ENCODE measurements around the gene GFER.

GFER gene

GRCh38 chr16:1975432-1976215 lies 8.4 kb upstream of the GFER start:
- DNase-seq, result no peak

DNA sequence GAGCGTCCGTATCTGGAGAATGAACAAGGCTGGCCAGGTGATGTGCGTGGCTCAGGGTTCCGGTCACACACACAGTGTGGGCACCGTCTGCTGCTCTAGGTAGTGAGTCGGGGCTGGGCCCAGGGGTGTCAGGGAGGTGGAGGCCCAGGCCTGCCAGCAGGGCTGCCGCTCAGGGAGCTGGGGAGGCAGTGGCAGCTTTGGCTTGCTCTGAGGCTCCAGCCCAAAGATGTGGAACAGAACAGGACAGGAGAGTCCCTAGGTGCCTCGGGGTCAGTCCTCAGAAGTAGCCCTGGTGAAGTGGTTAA lies 7.8 kb upstream of the GFER start:
- no peak for DNase-seq

- DNase-seq, result no peak
These were observed 6.8 kb upstream of the GFER start for GRCh38 chr16:1976951-1977874.

DNA sequence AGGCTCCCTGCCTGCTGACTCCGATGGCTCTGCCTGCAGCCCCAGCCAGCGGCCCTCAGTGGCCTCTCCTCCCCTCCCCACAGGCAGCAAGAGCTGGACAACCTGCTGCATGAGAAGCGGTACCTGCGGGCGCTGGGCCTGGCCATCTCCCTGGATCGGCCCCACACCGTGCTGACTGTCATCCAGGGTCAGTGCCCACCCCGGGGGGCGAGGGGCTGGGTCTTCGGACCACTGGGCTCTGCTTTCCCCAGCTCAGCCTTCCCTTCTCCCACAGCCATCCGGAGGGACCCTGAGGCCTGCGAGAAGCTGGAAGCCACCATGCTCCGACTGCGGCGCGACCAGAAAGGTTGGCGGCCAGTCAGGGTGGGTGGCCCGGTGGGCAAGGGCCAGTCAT lies 6.1 kb upstream of the GFER start:
- no peak for DNase-seq

DNA sequence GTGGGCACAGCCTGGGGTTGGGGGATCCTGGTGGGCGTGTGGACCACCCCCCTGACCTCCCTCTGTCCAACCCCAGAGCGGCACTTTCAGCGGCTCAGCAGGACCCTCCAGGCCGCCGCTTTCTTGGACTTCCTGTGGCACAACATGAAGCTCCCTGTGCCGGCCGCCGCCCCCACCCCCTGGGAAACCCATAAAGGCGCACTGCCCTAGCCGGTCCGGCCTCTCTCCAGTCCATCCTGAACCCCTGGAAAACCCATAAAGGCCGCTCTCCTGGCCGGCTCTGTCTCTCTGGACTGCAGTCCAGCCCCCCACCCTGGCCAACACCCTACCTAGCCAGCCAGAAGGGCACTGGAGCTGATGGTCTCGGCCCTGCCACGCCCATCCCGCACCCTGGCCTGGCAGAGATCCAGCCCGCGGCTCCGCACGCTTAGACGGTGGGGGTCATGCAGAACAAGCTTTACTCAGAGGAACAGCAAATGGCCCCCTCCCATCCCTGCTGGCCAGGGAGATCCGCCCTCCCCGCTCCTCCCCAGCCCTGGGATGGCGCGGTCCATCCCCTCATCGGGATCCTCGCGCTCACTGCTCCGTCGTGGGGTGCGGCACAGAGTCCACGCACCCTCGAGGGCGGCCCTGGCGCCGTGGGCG lies 5.4 kb upstream of the GFER start:
- DNase-seq, result no peak

DNA sequence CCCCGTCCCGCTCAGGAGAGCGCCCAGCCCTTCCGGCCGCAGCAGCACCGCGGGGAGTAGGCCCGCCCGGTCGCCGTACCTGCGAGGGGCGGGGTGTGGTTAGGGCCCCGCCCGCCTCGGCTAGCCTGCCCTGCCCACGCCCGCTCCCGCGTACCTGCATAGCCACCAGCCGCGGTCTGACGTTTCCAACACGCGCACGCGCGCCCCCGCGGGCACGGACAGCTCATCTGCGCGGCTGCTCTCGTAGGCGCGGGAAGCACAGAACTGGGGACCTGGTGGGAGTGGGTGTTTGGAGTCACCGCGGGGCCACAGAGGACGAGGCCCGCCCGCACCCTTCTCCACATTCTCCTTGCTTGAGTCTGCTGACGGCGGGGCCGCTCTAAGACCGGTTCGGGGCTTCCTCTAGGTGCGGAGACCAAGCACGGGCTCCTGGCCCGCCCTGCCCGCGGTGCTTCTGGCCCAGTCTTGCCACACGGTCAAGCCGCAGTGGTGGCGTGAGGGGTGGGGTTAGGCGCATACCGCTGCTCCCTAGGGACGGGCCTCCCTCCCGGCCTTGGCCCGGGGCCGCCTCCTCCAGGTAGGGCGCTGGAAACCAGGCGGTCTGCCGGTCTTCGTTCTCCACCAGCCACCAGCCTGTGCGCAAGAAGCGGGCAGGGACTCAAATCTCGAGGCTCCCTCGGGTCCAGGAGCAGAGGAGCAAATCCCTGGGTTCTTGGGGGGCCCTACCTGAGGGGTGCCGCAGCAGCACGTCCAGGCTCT lies 4.5 kb upstream of the GFER start:
- no peak for DNase-seq

- no peak for DNase-seq
These were observed 3.8 kb upstream of the GFER start for GRCh38 chr16:1980030-1980769.

DNA sequence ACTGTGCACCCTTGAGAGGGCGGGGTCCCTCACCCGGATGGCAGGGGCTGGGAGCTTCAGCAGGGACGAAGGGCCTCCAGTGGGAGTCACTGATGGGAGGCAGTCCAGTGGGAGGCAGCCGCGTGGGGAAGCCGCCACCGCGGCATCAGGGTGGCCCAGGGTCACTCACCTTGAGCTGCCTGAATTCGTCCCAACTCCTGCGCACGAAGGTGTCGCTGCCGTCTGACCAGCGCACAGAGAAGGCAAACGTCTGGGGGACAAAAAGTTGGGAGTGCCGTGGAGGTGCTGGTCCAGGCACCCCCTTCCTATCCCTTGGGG lies 3.3 kb upstream of the GFER start:
- no peak for DNase-seq

- no peak for DNase-seq
These were observed 2.6 kb upstream of the GFER start, which contains the start of gene NOXO1 for GRCh38 chr16:1981398-1981836. TSS of gene NOXO1 (minus strand) at chr16:1981469. CDS start at chr16:1981179, 290 bp downstream.

GRCh38 chr16:1982013-1982433 lies 2.0 kb upstream of the GFER start:
- DNase-seq, result no peak

DNA sequence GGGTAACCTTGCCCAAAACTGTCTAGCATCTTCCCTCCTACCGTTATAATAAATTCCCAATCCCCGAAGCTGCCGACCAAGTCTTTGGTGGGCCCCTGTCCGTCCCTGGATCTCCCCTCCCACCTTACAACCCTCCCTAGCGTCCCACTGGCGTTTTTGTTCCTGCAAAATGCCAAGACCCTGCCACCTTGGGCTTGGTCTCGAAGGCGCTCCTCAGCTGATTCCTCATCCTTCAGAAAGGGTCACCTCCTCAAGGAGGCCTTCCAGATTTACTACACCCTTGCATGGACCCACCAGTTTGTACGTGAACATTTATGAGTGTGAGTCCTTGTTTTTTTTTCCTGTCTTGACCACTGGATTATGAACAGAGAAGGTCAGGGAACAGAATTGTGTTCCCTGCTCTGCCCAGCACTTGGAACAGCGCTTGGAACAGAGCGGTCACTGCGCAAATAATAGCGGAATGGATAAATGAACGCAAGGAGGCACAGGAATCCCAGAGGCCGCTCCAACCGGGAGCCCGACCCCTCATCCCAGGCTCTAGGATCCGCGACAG lies 926 bp upstream of the GFER start:
- DNase-seq, result no peak

DNA sequence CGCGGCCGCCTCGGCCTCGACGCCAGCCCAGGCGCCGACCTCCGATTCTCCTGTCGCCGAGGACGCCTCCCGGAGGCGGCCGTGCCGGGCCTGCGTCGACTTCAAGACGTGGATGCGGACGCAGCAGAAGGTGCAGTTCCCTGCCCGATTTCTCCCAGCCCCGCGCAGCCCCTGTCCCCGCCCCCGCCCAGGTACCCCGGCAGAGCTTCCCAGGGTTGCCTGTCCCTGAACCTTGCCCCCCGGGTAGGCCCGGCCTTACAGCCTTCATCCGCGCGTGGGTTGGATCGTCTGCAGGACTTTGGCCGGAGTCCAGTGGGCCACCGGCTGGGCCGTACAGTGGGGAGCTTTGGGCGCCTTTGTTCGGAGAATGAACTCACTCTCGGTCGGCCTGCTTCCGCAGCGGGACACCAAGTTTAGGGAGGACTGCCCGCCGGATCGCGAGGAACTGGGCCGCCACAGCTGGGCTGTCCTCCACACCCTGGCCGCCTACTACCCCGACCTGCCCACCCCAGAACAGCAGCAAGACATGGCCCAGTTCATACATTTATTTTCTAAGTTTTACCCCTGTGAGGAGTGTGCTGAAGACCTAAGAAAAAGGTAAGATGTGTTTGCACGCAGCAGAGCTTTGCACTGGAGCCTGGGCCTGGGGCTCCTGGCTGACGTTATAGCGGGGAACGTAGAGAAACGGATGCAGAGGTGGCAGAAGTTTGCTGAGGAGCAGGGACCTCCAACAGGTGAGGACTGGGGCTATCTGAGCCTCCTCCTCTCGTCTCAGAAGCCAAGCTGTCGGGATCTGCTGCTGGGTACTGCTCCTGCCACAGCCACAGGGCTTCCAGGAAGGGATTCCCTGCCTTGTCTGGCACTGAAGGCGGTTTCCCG lies 593 bp downstream of the GFER start:
- no peak for DNase-seq

DNA sequence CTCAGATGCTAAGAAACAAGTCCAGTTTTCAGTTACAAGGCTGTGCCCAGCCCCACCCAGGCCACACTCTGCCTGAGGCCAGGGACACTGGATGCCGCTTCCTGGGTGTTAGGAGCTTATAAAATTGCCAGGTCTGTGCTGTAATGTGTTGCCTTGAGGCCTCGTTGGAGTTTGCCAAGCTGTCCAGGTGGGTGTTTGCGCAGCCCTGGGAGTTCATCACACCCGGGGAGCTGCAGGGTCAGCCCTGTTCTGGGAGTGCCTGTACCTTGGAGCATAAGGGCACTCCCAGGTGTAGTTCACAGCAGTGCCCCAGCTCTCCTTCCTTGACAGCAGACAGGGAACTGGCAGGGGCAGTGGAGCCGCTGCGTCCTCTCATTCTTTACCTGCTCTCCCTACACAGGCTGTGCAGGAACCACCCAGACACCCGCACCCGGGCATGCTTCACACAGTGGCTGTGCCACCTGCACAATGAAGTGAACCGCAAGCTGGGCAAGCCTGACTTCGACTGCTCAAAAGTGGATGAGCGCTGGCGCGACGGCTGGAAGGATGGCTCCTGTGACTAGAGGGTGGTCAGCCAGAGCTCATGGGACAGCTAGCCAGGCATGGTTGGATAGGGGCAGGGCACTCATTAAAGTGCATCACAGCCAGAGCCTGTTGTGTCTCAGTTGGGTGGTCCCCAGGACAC lies 1.6 kb downstream of the GFER start:
- no peak for DNase-seq

DNA sequence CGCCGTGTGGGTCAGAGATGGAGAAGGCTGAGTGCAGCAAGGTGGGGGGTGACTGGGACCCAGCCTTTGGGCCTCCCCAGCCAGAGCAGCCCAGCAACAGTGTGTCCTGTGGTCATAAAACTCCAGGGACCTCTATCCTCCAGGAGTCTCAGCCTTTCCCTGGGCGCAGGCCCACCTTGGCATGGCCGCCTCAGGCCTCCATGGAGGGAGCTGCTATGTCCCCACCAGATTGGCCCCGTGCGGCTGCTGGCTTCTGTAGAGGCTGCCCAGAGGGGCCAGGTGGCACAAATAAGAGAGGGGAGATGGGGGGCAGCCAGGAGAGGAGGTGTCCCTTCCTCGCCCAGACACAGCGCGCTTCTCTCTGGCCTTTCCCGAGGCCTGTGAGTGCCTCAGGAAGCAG lies 3.2 kb downstream of the GFER start:
- DNase-seq, result no peak

DNA sequence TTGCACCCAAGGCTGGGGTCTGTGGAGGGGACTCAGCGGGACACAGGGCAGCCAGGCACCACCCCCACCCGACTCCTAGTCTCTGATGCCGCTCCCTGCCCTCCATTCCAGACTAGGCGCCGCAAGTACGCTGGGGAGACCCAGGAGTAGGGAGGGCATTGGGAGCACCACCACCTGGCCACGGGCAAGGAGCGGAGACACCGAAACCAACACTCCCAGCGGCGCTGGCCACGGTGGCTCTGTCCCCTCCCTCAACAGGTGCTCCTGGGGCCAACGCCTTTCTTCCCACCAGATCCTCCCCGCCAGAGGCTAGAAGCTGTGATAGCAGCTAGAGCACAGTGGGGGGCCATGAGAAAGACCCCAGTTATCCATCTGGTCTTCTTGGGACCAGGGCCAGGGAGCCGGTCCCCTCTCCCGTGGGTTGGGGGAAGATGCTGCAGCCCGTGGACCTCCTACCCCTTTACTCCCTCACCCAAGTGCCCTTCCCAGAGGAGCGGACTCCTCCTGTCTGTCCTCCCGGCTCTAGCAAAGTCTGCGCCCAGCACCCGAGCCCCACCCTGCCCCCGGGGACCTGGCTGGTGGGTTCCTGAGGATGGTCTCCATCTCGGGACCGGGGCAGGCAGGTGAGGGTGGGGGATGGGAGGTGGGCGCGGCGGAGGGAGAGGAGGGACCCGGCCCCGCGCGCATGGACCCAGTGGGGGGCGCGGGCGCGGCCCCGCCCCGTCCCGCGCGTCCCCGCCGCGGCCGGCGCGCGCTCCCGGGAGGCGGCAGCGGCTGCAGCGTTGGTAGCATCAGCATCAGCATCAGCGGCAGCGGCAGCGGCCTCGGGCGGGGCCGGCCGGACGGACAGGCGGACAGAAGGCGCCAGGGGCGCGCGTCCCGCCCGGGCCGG lies 5.5 kb downstream of the GFER start, which contains the start of gene SYNGR3:
SYNGR3 (plus strand) TSS at position 762 of the 892 bp plus-strand sequence. CDS start 133 bp downstream, outside the sequence.
- DNase-seq, result no peak

- DNase-seq, result no peak
These were observed 6.0 kb downstream of the GFER start for GRCh38 chr16:1990101-1990350.

DNA sequence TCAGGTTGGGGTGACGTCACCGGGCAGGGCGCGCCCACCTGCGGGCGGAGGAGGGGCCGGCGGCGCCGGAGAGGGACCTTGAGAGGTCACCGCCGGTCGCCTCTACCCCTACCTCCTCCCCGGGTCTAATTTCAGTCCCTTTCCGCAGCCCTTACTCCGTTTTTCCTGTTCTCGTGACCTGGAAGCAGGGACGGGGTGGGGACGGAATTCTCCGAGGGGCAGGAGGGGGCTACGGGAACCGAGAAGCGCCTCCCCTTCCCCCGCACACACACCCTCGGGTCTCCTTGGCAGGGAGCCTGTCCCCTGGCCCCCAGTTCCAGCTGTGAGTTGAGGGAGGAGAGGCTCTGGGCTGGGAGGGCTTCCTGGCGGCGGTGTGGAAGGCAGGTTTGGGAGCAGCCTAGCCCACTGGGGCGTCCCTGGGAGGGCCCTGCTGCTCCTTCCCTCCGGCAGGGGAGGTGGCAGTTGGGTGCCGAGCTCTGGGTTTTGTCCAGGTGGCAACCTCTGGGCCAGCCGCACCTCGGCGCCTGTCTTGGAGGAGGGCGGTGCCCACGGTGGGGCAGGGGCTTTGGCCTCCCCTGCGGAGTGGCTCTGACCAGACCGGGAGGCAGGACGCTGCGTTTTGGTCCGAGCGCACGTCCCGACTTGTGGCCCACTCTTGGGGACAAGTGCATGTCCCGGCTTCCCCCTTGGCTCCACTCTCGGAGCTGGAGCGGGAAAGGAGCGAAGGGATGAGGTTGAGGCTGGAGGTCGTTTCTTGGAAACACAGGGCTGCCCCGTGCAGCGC lies 6.5 kb downstream of the GFER start:
- DNase-seq, result peak; percentile 24

- DNase-seq, result peak; percentile 62
These were observed 7.2 kb downstream of the GFER start for GRCh38 chr16:1991135-1991551.

GRCh38 chr16:1991588-1991947 lies 7.6 kb downstream of the GFER start:
- no peak for DNase-seq

Data from CD4-positive, alpha-beta T cell treated with Interleukin-4 for 4 hours (primary cell).